Keratinocyte (primary cell): Measurements from ENCODE around the gene N4BP2L1. TPM values are rescaled to one million over a fixed set of nuclear protein-coding genes. Genes with fewer than 3 reads are reported as not detected.

ENCODE experiments used
- DNase-seq: peaks from one replicate; pipeline ENCODE4 v3.0.0-alpha.2; 2011; ENCODE audit warnings: low read depth, missing footprints, low spot score
- FAIRE-seq: peaks from 2 replicates; lab custom pipeline; 2011; peaks lifted over from hg19 to GRCh38; lab: Jason Lieb, UNC
- H2AFZ ChIP-seq: 2 replicates; pipeline ENCODE4 v1.6.0; 2012; ENCODE audit warnings: low read length, control low read depth, inconsistent platforms; ENCODE audit not compliant: control insufficient read depth
- H3K27ac ChIP-seq: 2 replicates; pipeline ENCODE4 v1.5.1; 2011; ENCODE audit warnings: low read length; ENCODE audit not compliant: control insufficient read depth, insufficient read depth
- H3K27me3 ChIP-seq: 3 replicates; pipeline ENCODE4 v1.6.0; 2011; ENCODE audit warnings: low read length; ENCODE audit not compliant: control insufficient read depth, insufficient read depth; ENCODE audit errors: extremely low read depth
- H3K36me3 ChIP-seq, 2 experiments: 2 replicates in 1 of 2; 3 replicates in 1 of 2; pipeline ENCODE4 v1.5.1; 2011; ENCODE audit warnings: low read length in 2 of 2, mild to moderate bottlenecking in 1 of 2; ENCODE audit not compliant: control insufficient read depth in 2 of 2, insufficient read depth in 2 of 2; ENCODE audit errors: extremely low read depth in 1 of 2
- H3K4me1 ChIP-seq: 3 replicates; pipeline ENCODE4 v1.5.1; 2011; ENCODE audit warnings: low read length; ENCODE audit not compliant: control insufficient read depth, insufficient read depth; ENCODE audit errors: extremely low read depth
- H3K4me2 ChIP-seq: 3 replicates; pipeline ENCODE4 v1.6.0; 2011; ENCODE audit warnings: low read depth, low read length; ENCODE audit not compliant: control insufficient read depth, insufficient read depth; ENCODE audit errors: extremely low read depth
- H3K4me3 ChIP-seq, 3 experiments: fragments of 200-600 bp in 1 of 3; sonication (generic) in 1 of 3; 2 replicates in 2 of 3; 3 replicates in 1 of 3; pipeline ENCODE4 v1.5.1; 2011 to 2016; ENCODE audit warnings: low read length in 3 of 3, mild to moderate bottlenecking in 3 of 3, control low read depth in 2 of 3, inconsistent platforms in 1 of 3, low read depth in 1 of 3, mixed read lengths in 1 of 3, mixed run types in 1 of 3, moderate library complexity in 1 of 3; ENCODE audit not compliant: control insufficient read depth in 2 of 3, insufficient read depth in 2 of 3; ENCODE audit errors: extremely low read depth in 1 of 3
- H3K79me2 ChIP-seq: 2 replicates; pipeline ENCODE4 v1.6.0; 2012; ENCODE audit warnings: low read length; ENCODE audit not compliant: control insufficient read depth, insufficient read depth
- H3K9ac ChIP-seq: 3 replicates; pipeline ENCODE4 v1.6.0; 2011; ENCODE audit warnings: low read length; ENCODE audit not compliant: control insufficient read depth, insufficient read depth; ENCODE audit errors: extremely low read depth
- H3K9me1 ChIP-seq: 3 replicates; pipeline ENCODE4 v1.6.0; 2011; ENCODE audit warnings: low read length; ENCODE audit not compliant: control insufficient read depth, insufficient read depth; ENCODE audit errors: extremely low read depth
- H3K9me3 ChIP-seq: 2 replicates; pipeline ENCODE4 v1.5.1; 2012; ENCODE audit warnings: low read depth, low read length; ENCODE audit not compliant: control insufficient read depth
- H4K20me1 ChIP-seq: 3 replicates; pipeline ENCODE4 v1.6.0; 2011; ENCODE audit warnings: low read length; ENCODE audit not compliant: control insufficient read depth, insufficient read depth; ENCODE audit errors: extremely low read depth
- EZH2 ChIP-seq: IDR thresholded peaks from one replicate; pipeline ENCODE4 v1.6.1; 2012; ENCODE audit warnings: inconsistent platforms, mild to moderate bottlenecking, low read length, moderate library complexity
- dilution Hi-C: fragments of 300-500 bp; cut with MboI; formaldehyde crosslinking; loops from one replicate; pipeline ENCODE4 v1.7.0; 2020; ENCODE audit warnings: low sequenced_read_pairs; ENCODE audit not compliant: extremely low pct_ligation_motif_present
- polyA plus RNA-seq, 5 experiments: library from polyadenylated mRNA; depleted of rRNA in 3 of 5; stranded (reverse) in 3 of 5; stranded (forward) in 1 of 5; unstranded in 1 of 5; fragments of >200 nt; gene quantifications; 1 replicate in 1 of 5; 2 replicates in 3 of 5; 3 replicates in 1 of 5; pipeline versions ENCODE4 v1.2.1 to v1.2.3, GENCODE V29; 2011 to 2012; ENCODE audit warnings: missing spikeins in 2 of 5, low read depth in 1 of 5, low replicate concordance in 1 of 5
- TF ChIP-seq, protein P1 (sequence below), 3 experiments: IDR thresholded peaks in 1 of 3; conservative IDR thresholded peaks in 1 of 3; optimal IDR thresholded peaks in 1 of 3; 2 replicates in 2 of 3; 3 replicates in 1 of 3; pipeline versions ENCODE3 to v1.5.1; 2011; ENCODE audit warnings: low read length in 3 of 3, mild to moderate bottlenecking in 3 of 3, moderate library complexity in 2 of 3, control low read depth in 1 of 3, inconsistent platforms in 1 of 3; ENCODE audit not compliant: insufficient read depth in 2 of 3; ENCODE audit errors: extremely low read depth in 1 of 3

Gene N4BP2L1
- polyA plus RNA-seq, 1 donor (not counting 4 experiments of a cell fraction or from before 2014, with no cell fraction given) = 1.3 TPM

DNA sequence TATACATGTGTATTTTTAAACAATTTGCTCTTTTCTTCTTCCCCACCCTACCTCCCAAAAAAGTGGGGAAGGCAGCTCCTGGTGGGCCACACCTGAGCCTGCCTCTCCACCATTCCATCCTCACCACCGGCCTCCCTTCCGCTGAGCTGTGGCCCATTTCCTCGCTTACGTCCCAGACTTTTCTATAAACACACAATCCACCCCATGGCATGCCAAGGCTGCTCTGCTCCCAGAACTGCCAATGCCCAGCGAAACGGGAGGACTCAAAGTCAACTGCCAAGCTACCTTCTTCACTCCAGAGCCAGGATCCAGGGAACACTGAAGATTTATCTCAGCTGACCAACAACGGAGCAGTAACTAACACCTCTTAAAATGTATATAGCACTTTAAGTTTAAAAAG, 2.8 kb downstream of the N4BP2L1 start:
- FAIRE-seq (no peak), DNase-seq (no peak)
- dilution Hi-C loops = no loop called here
- no peak for TF ChIP-seq EZH2
- TF ChIP-seq, protein P1, sequence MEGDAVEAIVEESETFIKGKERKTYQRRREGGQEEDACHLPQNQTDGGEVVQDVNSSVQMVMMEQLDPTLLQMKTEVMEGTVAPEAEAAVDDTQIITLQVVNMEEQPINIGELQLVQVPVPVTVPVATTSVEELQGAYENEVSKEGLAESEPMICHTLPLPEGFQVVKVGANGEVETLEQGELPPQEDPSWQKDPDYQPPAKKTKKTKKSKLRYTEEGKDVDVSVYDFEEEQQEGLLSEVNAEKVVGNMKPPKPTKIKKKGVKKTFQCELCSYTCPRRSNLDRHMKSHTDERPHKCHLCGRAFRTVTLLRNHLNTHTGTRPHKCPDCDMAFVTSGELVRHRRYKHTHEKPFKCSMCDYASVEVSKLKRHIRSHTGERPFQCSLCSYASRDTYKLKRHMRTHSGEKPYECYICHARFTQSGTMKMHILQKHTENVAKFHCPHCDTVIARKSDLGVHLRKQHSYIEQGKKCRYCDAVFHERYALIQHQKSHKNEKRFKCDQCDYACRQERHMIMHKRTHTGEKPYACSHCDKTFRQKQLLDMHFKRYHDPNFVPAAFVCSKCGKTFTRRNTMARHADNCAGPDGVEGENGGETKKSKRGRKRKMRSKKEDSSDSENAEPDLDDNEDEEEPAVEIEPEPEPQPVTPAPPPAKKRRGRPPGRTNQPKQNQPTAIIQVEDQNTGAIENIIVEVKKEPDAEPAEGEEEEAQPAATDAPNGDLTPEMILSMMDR (optimal IDR thresholded peaks at IDR 0.05 in 1 of 3, IDR thresholded peaks at IDR 0.05 in 1 of 3, conservative IDR thresholded peaks at IDR 0.05 in 1 of 3; ENCODE audit: extremely low read depth in 1 of 3, insufficient read depth in 2 of 3, low read length in 3 of 3) = no peak
- Histone ChIP-seq H3K9me3 (no peaks in the 10 kb centered on the region), H3K9ac (no peak overlapping the region), H3K79me2 (no peaks in the 10 kb centered on the region), H3K27me3 (no peaks in the 10 kb centered on the region), H3K4me2 (no peak overlapping the region), H3K36me3 (peaks cover 3 to 8% of the 10 kb centered on the region in 2 experiments), H3K4me3 (no peak overlapping the region), H3K9me1 (no peaks in the 10 kb centered on the region), H2AFZ (no peak overlapping the region), H4K20me1 (no peaks in the 10 kb centered on the region), H3K27ac (no peak overlapping the region), H3K4me1 (peaks cover 18% of the 10 kb centered on the region)

DNA sequence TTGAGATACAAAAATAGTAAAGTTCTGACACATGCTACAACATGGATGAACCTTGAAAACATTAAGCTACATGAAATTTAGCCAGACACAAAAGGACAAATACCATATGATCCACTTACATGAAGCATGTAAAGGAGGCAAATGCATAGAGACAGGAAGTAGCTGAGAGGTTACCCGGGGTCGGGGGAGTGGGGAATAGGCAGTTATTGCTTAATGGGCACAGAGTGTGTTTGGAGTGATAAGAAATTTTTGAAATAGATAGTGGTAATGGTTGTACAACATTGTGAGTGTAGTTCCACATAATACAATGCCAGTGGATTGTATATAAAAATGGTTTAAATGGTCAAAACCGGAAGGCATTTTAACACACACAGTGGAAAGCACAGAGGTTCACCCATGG, 4.3 kb downstream of the N4BP2L1 start:
- Histone ChIP-seq H3K9me3 (peaks cover 2% of the 10 kb centered on the region), H3K9me1 (no peaks in the 10 kb centered on the region), H3K9ac (no peak overlapping the region), H3K4me1 (peaks cover 17% of the 10 kb centered on the region), H3K4me2 (no peak overlapping the region), H4K20me1 (no peaks in the 10 kb centered on the region), H3K4me3 (no peak overlapping the region), H2AFZ (no peak overlapping the region), H3K79me2 (no peaks in the 10 kb centered on the region), H3K36me3 (peaks cover 3 to 6% of the 10 kb centered on the region in 2 experiments), H3K27me3 (no peaks in the 10 kb centered on the region), H3K27ac (no peak overlapping the region)
- no peak for TF ChIP-seq EZH2
- TF ChIP-seq, protein P1 (optimal IDR thresholded peaks at IDR 0.05 in 1 of 3, IDR thresholded peaks at IDR 0.05 in 1 of 3, conservative IDR thresholded peaks at IDR 0.05 in 1 of 3; ENCODE audit: extremely low read depth in 1 of 3, insufficient read depth in 2 of 3, low read length in 3 of 3) = no peak
- dilution Hi-C loops = no loop called here
- FAIRE-seq (no peak), DNase-seq (no peak)
